Progenitor cell of endocrine pancreas (in vitro differentiated cells): ENCODE measurements around the gene HNMT. TPM values are rescaled to one million over a fixed set of nuclear protein-coding genes. Genes with fewer than 3 reads are reported as not detected.

Experiments
- DNase-seq: peaks from one replicate; pipeline ENCODE4 v3.0.0; 2021; ENCODE audit warnings: low spot score; ENCODE audit not compliant: unreplicated experiment
- H3K27ac Mint-ChIP-seq: 2 replicates; pipeline ENCODE4 v1.8.0; 2021; ENCODE audit warnings: mild to moderate bottlenecking, moderate library complexity, mixed read lengths
- H3K27me3 Mint-ChIP-seq: 2 replicates; pipeline ENCODE4 v1.8.0; 2021; ENCODE audit warnings: mixed read lengths
- H3K36me3 Mint-ChIP-seq: 2 replicates; pipeline ENCODE4 v1.8.0; 2022; ENCODE audit warnings: mixed read lengths; ENCODE audit not compliant: insufficient read depth
- H3K4me1 Mint-ChIP-seq: 2 replicates; pipeline ENCODE4 v1.8.0; 2021; ENCODE audit warnings: low read depth, mixed read lengths
- H3K4me3 Mint-ChIP-seq: 2 replicates; pipeline ENCODE4 v1.8.0; 2021; ENCODE audit warnings: low read depth, mild to moderate bottlenecking, moderate library complexity, mixed read lengths
- H3K9me3 Mint-ChIP-seq: 2 replicates; pipeline ENCODE4 v1.8.0; 2021; ENCODE audit warnings: low read depth, mixed read lengths
- total RNA-seq: library from RNA; stranded (reverse); gene quantifications from 2 replicates; pipeline ENCODE4 v1.2.1, GENCODE V29; 2021
- TF ChIP-seq, protein P1 (sequence below): fragments of 200-600 bp; sonication (generic); IDR thresholded peaks from one replicate; pipeline ENCODE4 v1.5.0; 2021; ENCODE audit warnings: antibody characterized with exemption, mild to moderate bottlenecking; ENCODE audit not compliant: unreplicated experiment

The HNMT gene
- total RNA-seq, 1 donor from 2014 or later, result 17.6 TPM

DNA sequence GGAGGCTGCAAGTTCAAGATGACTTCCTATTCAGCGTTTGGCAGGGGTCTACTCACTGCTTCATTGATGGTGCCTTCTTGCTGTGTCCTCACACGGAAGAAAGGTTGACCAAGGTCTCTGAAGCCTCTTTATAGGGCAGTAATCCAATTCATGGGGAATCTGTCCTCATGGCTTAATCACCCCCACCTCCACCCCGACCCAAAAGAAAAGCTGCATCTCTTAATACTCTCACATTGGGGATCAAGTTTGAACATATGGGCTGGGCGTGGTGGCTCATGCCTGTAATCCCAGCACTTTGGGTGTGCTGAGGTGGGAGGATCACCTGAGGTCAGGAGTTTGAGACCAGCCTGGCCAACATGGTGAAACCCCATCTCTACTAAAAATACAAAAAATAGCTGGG, 36.4 kb upstream of the HNMT start:
- Mint-ChIP-seq H3K4me3 (no peak overlapping the region), H3K27me3 (no peaks in the 10 kb centered on the region), H3K9me3 (peaks cover 6% of the 10 kb centered on the region), H3K36me3 (no peaks in the 10 kb centered on the region), H3K4me1 (peaks cover 16% of the 10 kb centered on the region), H3K27ac (no peak overlapping the region)
- DNase-seq, result no peak
- TF ChIP-seq, protein P1, sequence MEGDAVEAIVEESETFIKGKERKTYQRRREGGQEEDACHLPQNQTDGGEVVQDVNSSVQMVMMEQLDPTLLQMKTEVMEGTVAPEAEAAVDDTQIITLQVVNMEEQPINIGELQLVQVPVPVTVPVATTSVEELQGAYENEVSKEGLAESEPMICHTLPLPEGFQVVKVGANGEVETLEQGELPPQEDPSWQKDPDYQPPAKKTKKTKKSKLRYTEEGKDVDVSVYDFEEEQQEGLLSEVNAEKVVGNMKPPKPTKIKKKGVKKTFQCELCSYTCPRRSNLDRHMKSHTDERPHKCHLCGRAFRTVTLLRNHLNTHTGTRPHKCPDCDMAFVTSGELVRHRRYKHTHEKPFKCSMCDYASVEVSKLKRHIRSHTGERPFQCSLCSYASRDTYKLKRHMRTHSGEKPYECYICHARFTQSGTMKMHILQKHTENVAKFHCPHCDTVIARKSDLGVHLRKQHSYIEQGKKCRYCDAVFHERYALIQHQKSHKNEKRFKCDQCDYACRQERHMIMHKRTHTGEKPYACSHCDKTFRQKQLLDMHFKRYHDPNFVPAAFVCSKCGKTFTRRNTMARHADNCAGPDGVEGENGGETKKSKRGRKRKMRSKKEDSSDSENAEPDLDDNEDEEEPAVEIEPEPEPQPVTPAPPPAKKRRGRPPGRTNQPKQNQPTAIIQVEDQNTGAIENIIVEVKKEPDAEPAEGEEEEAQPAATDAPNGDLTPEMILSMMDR, result no peak

GRCh38 chr2:137928547-137929518, 35.4 kb upstream of the HNMT start:
- H3K9me3 Mint-ChIP-seq, result peaks cover 10% of the 10 kb centered on the region
- TF ChIP-seq, protein P1, result no peak
- DNase-seq, result no peak
- H3K27ac Mint-ChIP-seq, result peak overlapping the region; percentile 82
- H3K27me3 Mint-ChIP-seq, result no peaks in the 10 kb centered on the region
- peaks cover 16% of the 10 kb centered on the region for H3K4me1 Mint-ChIP-seq
- H3K36me3 Mint-ChIP-seq, result no peaks in the 10 kb centered on the region
- no peak overlapping the region for H3K4me3 Mint-ChIP-seq

- Mint-ChIP-seq H3K27ac (peak overlapping the region; percentile 82), H3K9me3 (peaks cover 10% of the 10 kb centered on the region), H3K4me1 (peaks cover 16% of the 10 kb centered on the region), H3K36me3 (no peaks in the 10 kb centered on the region), H3K4me3 (no peak overlapping the region), H3K27me3 (no peaks in the 10 kb centered on the region)
- DNase-seq, result no peak
- TF ChIP-seq, protein P1, result no peak
Observed at GRCh38 chr2:137929519-137929916, 34.8 kb upstream of the HNMT start.

GRCh38 chr2:137930146-137930545, 34.1 kb upstream of the HNMT start:
- Mint-ChIP-seq H3K4me1 (peaks cover 16% of the 10 kb centered on the region), H3K27ac (no peak overlapping the region), H3K4me3 (no peak overlapping the region), H3K27me3 (no peaks in the 10 kb centered on the region), H3K9me3 (peaks cover 11% of the 10 kb centered on the region), H3K36me3 (no peaks in the 10 kb centered on the region)
- TF ChIP-seq, protein P1, result no peak
- DNase-seq, result no peak

DNA sequence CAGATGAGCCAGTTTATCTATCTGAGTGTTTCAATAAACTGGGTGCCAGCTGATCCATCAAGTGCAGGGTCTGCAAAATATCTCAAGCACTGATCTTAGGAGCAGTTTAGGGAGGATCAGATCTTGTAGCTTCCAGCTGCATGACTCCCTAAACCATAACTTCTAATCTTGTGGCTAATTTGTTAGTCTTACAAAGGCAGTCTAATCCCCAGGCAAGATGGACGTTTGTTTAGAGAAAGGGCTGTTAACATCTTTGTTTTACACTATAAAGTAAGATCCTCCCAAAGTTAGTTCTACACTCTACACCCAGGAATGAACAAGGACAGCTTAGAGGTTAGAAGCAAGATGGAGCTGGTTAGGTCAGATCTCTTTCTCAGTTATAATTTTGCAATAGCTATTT, 28.7 kb upstream of the HNMT start:
- H3K4me3 Mint-ChIP-seq, result no peak overlapping the region
- no peak overlapping the region for H3K27ac Mint-ChIP-seq
- DNase-seq, result no peak

More for the DNA sequence above, 28.7 kb upstream of the HNMT start:
- peaks cover 11% of the 10 kb centered on the region for H3K9me3 Mint-ChIP-seq
- H3K4me1 Mint-ChIP-seq, result peaks cover 16% of the 10 kb centered on the region
- H3K27me3 Mint-ChIP-seq, result no peaks in the 10 kb centered on the region
- TF ChIP-seq, protein P1, result no peak
- H3K36me3 Mint-ChIP-seq, result no peaks in the 10 kb centered on the region
